Suprapubic skin (tissue), 4 donors: ENCODE data around the gene CPNE4. TPM values are rescaled to one million over a fixed set of nuclear protein-coding genes. Genes with fewer than 3 reads are reported as not detected.
"Not testable (repeated sequence)": the region's sequence is repeated elsewhere in the genome, so short reads cannot be mapped to it uniquely, and the experiment has no call there.

Experiments
- DNase-seq, 2 donors: peaks; one replicate each; pipeline ENCODE4 v3.0.0-alpha.2; 2019; ENCODE audit warnings: low spot score in 2 of 2
- H3K27ac ChIP-seq: fragments of 200-600 bp; sonication (generic); one replicate; pipeline ENCODE4 v1.5.1; 2019
- H3K27me3 ChIP-seq: fragments of 200-600 bp; sonication (generic); one replicate; pipeline ENCODE4 v1.5.1; 2019
- H3K36me3 ChIP-seq: fragments of 200-600 bp; sonication (generic); one replicate; pipeline ENCODE4 v1.5.1; 2019
- H3K4me1 ChIP-seq: fragments of 200-600 bp; sonication (generic); one replicate; pipeline ENCODE4 v1.5.1; 2019
- H3K4me3 ChIP-seq: fragments of 200-600 bp; sonication (generic); one replicate; pipeline ENCODE4 v1.5.1; 2019; ENCODE audit warnings: mild to moderate bottlenecking
- H3K9me3 ChIP-seq: fragments of 200-600 bp; sonication (generic); one replicate; pipeline ENCODE4 v1.5.1; 2019
- EP300 ChIP-seq: sonication (generic); formaldehyde crosslinking; IDR thresholded peaks from one replicate; pipeline ENCODE4 v1.6.1; 2017; ENCODE audit warnings: antibody characterized with exemption
- POLR2A ChIP-seq, 2 donors: fragments of 450-650 bp; IDR thresholded peaks; one replicate each; pipeline ENCODE4 v1.6.1; 2017; ENCODE audit warnings: antibody characterized with exemption in 2 of 2, mild to moderate bottlenecking in 2 of 2, moderate library complexity in 2 of 2
- POLR2AphosphoS5 ChIP-seq, 3 donors: sonication (generic); formaldehyde crosslinking; IDR thresholded peaks; one replicate each; pipeline ENCODE4 v1.6.1; 2017; ENCODE audit warnings: antibody characterized with exemption in 3 of 3
- WGBS: methylation state at CpG from one replicate; pipeline ENCODE4 v1.1.5; 2018; 5-methylcytosine and 5-hydroxymethylcytosine counted together
- total RNA-seq, 4 donors: library from RNA; depleted of rRNA; stranded (reverse); fragments of >200 nt; gene quantifications; one replicate each; pipeline ENCODE4 v1.1.0, GENCODE V29; 2016
- TF ChIP-seq, protein P1 (sequence below), 2 donors: fragments of 200-600 bp in 1 of 2; fragments of 450-650 bp in 1 of 2; sonication (generic) in 1 of 2; IDR thresholded peaks; one replicate each; pipeline ENCODE4 v1.5.1; 2016 to 2019; ENCODE audit warnings: antibody characterized with exemption in 2 of 2, mild to moderate bottlenecking in 1 of 2, moderate library complexity in 1 of 2

Gene CPNE4
- total RNA-seq, 4 donors from 2014 or later, result 0.32 to 1.1 TPM; not detected in 2

DNA sequence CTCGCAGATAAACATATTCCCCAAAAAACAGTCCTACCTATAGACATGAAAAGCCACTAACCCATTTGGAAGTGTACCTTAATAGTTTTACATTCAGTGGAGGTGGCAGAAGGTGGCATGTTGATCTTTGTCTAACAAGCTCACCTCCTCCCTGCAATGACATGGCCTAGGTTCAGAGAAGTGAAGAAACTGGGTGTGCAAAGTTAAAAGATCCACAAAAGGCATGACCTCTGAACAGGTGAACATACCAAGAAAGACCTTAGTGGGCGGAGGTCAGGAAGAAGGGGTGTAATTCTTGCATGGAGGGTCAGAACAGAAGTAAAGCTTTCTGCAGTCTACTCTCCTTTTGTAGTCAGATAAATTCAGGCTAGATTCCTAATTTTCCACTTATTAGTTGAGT is 532.9 kb downstream of the CPNE4 start:
- WGBS, result 37% methylated on average over 2 of the region's 2 CpGs
- Histone ChIP-seq H3K4me3 (peak overlapping the region; percentile 90), H3K27me3 (peaks cover 2% of the 10 kb centered on the region), H3K9me3 (no peaks in the 10 kb centered on the region), H3K4me1 (peaks cover 23% of the 10 kb centered on the region), H3K27ac (peak overlapping the region; percentile 85), H3K36me3 (peaks cover 34% of the 10 kb centered on the region)
- TF ChIP-seq POLR2AphosphoS5 (IDR thresholded peaks at IDR 0.05), result no peak
- no peak for TF ChIP-seq EP300
- TF ChIP-seq POLR2A (IDR thresholded peaks at IDR 0.05), result no peak
- TF ChIP-seq, protein P1, sequence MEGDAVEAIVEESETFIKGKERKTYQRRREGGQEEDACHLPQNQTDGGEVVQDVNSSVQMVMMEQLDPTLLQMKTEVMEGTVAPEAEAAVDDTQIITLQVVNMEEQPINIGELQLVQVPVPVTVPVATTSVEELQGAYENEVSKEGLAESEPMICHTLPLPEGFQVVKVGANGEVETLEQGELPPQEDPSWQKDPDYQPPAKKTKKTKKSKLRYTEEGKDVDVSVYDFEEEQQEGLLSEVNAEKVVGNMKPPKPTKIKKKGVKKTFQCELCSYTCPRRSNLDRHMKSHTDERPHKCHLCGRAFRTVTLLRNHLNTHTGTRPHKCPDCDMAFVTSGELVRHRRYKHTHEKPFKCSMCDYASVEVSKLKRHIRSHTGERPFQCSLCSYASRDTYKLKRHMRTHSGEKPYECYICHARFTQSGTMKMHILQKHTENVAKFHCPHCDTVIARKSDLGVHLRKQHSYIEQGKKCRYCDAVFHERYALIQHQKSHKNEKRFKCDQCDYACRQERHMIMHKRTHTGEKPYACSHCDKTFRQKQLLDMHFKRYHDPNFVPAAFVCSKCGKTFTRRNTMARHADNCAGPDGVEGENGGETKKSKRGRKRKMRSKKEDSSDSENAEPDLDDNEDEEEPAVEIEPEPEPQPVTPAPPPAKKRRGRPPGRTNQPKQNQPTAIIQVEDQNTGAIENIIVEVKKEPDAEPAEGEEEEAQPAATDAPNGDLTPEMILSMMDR (IDR thresholded peaks at IDR 0.05), result no peak
- no peak for DNase-seq

DNA sequence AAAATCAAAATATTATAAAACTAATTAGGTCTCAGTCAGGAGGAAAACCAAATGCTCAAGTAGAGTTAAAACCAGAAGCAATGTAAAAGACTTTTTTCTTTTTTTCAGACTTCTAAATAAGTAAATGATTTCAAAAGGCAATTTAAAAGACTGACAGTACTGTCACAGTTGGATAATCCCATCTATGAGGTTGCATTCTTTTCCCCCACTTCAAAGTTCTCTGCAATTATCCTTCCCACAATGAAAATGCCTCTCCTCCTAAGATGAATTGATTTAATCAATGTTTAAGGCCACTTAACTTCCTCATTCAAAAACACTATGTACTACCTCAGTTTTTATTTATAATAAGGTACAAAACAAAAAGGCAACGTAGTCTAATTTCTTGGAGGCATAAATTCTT is 540.1 kb downstream of the CPNE4 start:
- DNase-seq, result no peak
- Histone ChIP-seq H3K4me3 (no peak overlapping the region), H3K27ac (no peak overlapping the region), H3K4me1 (no peaks in the 10 kb centered on the region), H3K36me3 (peaks cover 73% of the 10 kb centered on the region), H3K27me3 (no peaks in the 10 kb centered on the region), H3K9me3 (no peaks in the 10 kb centered on the region)
- 91% methylated on average over 1 of the region's 1 CpG for WGBS
- TF ChIP-seq EP300 (no peak), POLR2AphosphoS5 (IDR thresholded peaks at IDR 0.05) (no peak), POLR2A (IDR thresholded peaks at IDR 0.05) (no peak)
- TF ChIP-seq, protein P1 (IDR thresholded peaks at IDR 0.05), result no peak

DNA sequence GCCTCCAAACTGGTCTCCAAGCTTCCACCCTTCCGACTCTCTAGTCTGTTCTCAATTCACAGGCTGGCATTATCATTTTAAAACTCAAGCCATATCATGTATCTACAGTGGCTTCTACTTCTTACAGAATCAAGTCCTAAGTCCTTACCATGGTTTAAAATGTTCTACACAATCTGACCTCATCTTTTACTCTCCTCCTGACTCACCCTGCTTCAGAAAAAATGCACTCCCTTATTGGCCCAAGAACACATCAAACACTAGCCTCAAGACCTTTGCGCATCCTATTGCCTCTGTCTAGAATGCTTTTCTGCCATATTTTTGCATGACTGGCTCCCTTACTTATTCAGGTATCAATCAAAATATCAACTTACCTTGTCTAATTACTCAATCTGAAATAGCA is 543.0 kb downstream of the CPNE4 start:
- no peak for DNase-seq
- H3K4me1 ChIP-seq, result no peaks in the 10 kb centered on the region
- H3K36me3 ChIP-seq, result peaks cover 56% of the 10 kb centered on the region
- H3K27ac ChIP-seq, result no peak overlapping the region
- H3K27me3 ChIP-seq, result no peaks in the 10 kb centered on the region
- no peak overlapping the region for H3K4me3 ChIP-seq
- no peaks in the 10 kb centered on the region for H3K9me3 ChIP-seq
- TF ChIP-seq, protein P1 (IDR thresholded peaks at IDR 0.05), result no peak
- TF ChIP-seq POLR2A (IDR thresholded peaks at IDR 0.05) (no peak), EP300 (no peak), POLR2AphosphoS5 (IDR thresholded peaks at IDR 0.05) (no peak)
- 98% methylated on average over 2 of the region's 2 CpGs for WGBS

DNA sequence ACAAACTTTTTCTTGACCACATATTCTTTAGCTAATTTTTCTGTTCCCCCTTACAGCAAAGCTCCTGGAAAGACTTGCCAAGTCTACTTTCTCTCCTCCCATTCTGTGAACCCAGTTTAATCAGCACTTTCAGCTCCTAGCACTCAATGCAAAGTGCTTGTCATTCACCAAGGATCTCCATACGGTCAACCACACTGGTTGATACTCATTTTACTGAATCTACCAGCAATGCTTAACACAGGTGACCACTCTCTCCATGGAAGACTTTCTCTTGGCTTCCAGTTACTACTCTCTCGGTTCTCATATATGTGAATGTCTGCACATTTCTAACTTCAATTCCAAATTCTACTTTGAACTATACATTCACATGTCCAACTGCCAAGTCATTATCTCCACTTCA is 543.7 kb downstream of the CPNE4 start:
- Histone ChIP-seq H3K4me3 (no peak overlapping the region), H3K4me1 (no peaks in the 10 kb centered on the region), H3K27me3 (no peaks in the 10 kb centered on the region), H3K36me3 (peaks cover 49% of the 10 kb centered on the region), H3K9me3 (no peaks in the 10 kb centered on the region), H3K27ac (no peak overlapping the region)
- TF ChIP-seq POLR2A (IDR thresholded peaks at IDR 0.05) (no peak), EP300 (no peak), POLR2AphosphoS5 (IDR thresholded peaks at IDR 0.05) (no peak)
- TF ChIP-seq, protein P1 (IDR thresholded peaks at IDR 0.05), result no peak
- 87% methylated on average over 2 of the region's 2 CpGs for WGBS
- DNase-seq, result no peak

DNA sequence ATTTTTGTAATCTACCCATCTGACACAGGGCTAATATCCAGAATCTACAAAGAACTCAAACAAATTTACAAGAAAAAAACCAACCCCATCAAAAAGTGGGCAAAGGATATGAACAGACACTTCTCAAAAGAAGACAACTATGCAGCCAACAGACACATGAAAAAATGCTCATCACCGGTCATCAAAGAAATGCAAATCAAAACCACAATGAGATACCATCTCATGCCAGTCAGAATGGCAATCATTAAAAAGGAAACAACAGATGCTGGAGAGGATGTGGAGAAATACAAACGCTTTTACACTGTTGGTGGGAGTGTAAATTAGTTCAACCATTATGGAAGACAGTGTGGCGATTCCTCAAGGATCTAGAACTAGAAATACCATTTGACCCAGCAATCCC is 548.3 kb downstream of the CPNE4 start:
- H3K27ac ChIP-seq, H3K9me3 ChIP-seq, H3K27me3 ChIP-seq, DNase-seq, H3K4me3 ChIP-seq, H3K4me1 ChIP-seq: not testable (repeated sequence)
- H3K36me3 ChIP-seq, result peaks cover 28% of the 10 kb centered on the region
- WGBS, result 84% methylated on average over 3 of the region's 3 CpGs

DNA sequence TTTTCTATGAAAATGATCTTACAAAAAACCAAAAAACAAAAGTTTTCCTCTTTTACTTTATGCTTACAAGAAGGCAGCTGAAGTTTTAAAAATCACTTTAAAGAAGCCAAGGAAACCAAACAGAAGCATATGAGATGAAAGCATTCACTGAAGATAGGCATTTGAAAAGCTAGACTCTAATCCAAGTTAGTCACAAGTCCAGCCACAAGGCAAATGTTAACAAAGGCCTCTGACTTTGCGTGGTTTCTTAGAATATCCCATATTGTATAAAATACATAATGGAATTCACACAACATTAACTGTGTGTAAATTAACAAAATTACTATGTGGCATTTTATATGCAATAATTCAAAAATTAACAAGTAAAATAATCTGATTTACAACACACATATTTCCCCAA is 549.7 kb downstream of the CPNE4 start:
- Histone ChIP-seq H3K27me3 (no peaks in the 10 kb centered on the region), H3K9me3 (no peaks in the 10 kb centered on the region), H3K36me3 (peaks cover 27% of the 10 kb centered on the region), H3K27ac (no peak overlapping the region), H3K4me1 (no peaks in the 10 kb centered on the region), H3K4me3 (no peak overlapping the region)
- no peak for DNase-seq
- 93% methylated on average over 1 of the region's 1 CpG for WGBS
- TF ChIP-seq POLR2AphosphoS5 (IDR thresholded peaks at IDR 0.05) (no peak), POLR2A (IDR thresholded peaks at IDR 0.05) (no peak), EP300 (no peak)
- TF ChIP-seq, protein P1 (IDR thresholded peaks at IDR 0.05), result no peak
